ENCODE measurements around the gene BHLHE41.

The BHLHE41 gene

GRCh38 chr12:26134540-26134939 is 9.7 kb upstream of the BHLHE41 start:
- no peak for DNase-seq (ENCODE audit: low spot score)

GRCh38 chr12:26133521-26133920 is 8.7 kb upstream of the BHLHE41 start:
- no peak for DNase-seq (ENCODE audit: low spot score)

GRCh38 chr12:26132866-26133265 is 8.0 kb upstream of the BHLHE41 start:
- DNase-seq (ENCODE audit: low spot score) = no peak

DNA sequence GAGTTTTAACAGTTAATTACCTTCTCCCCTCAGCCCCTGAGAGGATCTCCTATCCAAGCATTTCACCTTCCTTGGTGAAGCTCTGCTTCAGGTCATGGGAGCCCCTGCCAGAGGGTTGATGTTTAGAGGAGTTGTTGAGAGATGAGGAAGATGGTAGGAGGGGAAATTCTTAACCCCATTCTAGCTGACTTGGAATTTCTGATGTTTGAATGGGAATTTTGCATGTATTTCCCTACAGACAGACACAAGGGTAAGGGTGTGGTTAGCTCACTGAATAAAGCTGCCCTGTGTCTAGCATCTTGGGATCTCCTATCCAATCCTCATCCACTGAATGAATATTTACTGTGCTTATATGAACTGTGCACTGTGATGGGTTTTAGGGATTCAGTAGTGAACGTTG is 7.1 kb upstream of the BHLHE41 start:
- DNase-seq (ENCODE audit: low spot score) = no peak

GRCh38 chr12:26130728-26131127 is 5.9 kb upstream of the BHLHE41 start:
- DNase-seq (ENCODE audit: low spot score) = no peak

DNA sequence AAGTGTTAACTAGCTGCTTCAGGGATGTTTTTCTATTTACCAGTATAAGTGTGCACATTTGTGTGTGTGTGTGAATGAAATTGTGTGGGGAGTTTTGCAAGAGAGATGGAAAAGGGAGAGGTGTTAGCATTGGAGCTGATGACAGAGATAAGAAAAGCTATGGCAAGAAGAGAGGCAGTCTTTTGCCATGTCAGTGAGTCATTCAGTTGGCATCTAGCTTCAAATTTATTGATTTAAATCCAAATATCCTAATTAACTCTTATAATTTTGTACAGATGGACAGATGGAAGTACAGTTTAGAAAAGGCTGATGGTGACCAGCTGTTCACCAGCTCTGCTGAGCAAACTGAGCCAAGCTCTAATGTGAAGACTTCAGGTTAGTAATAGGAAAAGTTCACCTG is 3.3 kb upstream of the BHLHE41 start:
- DNase-seq (ENCODE audit: low spot score) = peak; percentile 36

GRCh38 chr12:26127404-26127803 is 2.6 kb upstream of the BHLHE41 start:
- DNase-seq (ENCODE audit: low spot score) = no peak

GRCh38 chr12:26126340-26127284 is 1.8 kb upstream of the BHLHE41 start:
- peak; percentile 93 for DNase-seq (ENCODE audit: low spot score)

DNA sequence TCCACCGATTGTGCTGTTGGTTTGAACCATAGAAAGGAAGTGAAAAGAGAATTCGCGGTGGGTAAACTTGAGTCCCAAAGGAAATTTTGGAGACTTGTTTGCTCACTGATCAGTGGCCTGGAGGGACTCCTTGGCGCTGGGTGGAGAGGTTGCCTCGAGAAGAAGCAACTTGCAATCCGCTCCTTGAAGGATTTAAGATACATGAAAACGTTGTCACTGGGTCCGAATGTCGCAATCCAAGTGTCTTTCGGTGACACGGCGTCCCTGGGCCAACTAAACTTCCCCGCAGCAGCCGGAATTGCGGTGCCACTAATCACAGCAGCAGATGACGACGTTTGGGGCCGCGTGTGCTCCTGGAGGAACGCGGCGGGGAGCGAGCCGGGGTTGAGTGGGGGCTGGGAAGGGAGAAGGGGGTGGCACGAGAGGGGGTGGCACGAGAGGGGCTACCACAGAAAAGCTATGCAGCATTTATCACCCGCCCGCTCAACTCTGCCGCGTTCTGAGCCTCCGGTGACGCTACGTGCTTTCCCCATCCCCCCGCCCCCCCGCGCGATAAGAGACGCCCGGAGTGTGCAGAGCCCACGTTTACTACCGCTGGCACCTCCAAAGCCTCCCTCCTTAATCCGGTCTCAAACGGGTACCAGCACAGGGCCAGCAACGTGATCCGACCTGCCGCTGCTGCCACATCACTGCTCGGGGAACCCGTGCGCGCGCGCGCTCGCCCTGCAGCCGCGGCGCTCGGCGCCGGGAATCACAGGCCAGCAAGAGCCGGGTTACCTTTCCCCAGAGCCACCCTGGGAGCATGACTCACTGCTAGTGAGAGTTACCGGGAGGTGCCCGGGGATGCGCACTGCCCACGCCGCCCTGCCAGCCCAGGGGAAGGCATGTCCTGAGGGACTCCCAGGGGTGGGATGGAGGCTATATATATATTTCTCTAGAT is 833 bp upstream of the BHLHE41 start:
- peak; percentile 99 for DNase-seq (ENCODE audit: low spot score)

- no peak for DNase-seq (ENCODE audit: low spot score)
Observed at GRCh38 chr12:26123482-26123980, 1.3 kb downstream of the BHLHE41 start.

DNA sequence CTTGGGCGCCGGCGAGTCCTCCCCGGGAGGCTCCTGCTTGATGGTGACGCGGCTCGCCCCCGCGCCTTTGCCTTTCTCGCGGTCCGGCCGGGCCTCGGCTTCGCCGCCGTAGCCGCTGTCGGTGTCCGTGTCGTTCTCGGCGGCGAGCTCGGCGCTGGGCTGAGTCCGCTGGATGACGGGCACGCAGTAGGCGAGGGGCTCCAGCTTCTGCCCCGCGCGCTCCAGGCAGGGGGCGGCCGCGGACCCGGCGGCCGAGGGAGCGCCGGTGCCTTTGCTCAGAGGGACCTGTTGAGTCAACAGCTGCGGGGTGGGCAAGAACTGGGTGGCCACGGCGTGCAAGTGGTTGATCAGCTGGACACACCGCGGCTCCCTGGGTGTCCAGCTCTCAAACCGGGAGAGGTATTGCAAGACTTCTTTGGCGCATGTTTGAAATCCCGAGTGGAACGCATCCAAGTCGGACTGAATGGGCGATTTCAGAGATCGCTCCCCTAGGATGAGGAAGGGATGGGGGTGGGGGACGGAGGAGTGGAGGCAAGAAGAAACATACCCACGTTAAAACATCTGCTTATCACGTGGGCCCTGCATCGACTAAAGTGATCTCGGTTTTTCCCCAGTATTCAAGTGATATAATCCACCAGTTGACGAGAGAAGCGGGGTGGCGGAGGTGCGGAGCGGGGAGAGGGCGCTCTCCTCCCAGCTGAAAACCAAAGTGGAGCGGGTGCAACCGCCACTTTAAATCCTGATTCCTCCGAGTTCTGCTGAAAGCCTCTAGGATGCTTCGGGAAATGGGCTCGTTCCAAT is 2.0 kb downstream of the BHLHE41 start:
- peak; percentile 82 for DNase-seq (ENCODE audit: low spot score)

DNA sequence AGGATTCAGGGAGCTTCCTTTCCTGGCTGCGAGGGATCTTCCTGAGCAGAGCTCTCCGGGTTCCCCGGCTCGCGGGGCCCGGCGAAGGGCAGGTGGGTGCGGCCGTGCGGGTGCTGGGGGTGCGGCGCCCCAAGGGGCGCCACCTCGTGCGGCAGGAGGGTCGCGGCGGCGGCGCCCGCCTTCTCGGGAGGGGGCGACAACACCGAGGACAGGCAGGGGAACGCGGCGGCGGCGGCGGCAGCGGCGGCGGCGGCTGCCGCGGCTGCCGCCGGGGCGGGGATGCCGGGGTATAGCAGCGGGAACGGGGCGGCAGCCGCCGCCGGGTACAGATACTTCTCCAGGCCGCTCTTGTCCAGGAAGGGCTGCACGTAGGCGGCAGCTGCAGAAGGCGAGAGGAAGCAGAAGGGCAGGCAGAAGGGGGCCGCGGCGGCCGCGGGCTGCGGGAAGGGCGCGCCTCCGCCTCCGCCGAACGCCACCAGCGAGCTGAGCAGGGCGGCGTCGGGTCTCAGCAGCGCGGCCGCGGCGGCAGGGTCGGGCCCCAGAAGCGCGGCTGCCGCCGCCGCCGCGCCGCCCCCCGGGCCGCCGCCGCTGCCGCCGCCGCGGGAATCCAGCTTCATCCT is 2.7 kb downstream of the BHLHE41 start:
- DNase-seq (ENCODE audit: low spot score) = peak; percentile 82

- DNase-seq (ENCODE audit: low spot score) = no peak
Observed at GRCh38 chr12:26121323-26122060, 3.3 kb downstream of the BHLHE41 start.

- no peak for DNase-seq (ENCODE audit: low spot score)
Observed at GRCh38 chr12:26120561-26121274, 4.1 kb downstream of the BHLHE41 start.

DNA sequence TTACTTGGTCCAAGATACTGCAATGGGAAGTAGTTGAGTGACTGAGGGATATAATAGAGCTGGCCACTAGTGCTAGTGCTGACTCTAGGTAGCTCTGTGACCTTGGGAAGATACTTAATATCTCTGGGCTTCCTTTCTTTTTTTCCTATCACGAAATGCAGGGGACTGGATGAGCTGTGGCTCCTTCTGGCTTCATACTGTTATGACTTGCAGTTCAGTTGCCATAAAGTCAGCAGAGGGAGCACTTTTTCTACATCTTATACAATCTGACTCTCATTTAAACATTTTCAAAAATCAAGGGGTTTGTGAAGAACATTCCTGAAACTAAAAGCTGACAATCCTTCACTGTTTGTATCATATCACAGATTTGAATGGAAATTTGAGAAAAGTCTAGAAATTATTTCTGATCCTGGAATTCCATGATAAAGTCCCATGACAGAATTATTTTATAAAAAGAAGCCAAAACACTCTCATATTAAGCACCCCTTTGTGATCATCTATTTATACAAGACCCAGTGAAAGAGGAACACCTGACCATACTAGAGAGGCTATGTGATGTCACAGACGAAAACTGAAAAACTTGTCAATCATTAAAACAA is 5.3 kb downstream of the BHLHE41 start:
- peak; percentile 90 for DNase-seq (ENCODE audit: low spot score)

DNA sequence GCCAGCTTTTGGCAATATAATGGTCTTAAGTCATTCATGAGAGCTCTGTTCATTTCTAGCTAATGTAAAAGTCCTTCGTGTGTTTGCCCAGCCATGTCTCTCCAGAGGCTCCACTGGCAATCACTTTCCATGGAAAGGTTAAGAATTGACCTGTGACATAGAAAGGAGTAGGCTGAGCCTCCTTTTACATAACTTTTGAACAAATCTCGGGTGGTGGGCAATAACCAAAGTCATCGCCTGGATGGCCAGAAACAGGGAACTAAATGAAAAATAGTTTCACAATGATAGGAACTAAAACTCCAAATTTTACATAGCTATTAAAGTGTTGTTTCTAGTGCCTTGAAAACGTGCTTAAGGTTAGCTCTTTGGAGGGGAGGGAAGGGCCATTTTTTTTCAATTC is 6.5 kb downstream of the BHLHE41 start:
- no peak for DNase-seq (ENCODE audit: low spot score)

- no peak for DNase-seq (ENCODE audit: low spot score)
Observed at GRCh38 chr12:26116829-26117715, 7.8 kb downstream of the BHLHE41 start.

GRCh38 chr12:26114720-26115401 is 10.0 kb downstream of the BHLHE41 start:
- DNase-seq (ENCODE audit: low spot score) = no peak
